H1 (cell line): ENCODE measurements around the gene SLC35B2. TPM values are rescaled to one million over a fixed set of nuclear protein-coding genes. Genes with fewer than 3 reads are reported as not detected.

Experiments used
- CEBPB ChIP-seq: IDR thresholded peaks from 2 replicates; pipeline ENCODE4 v1.6.1; 2012; ENCODE audit warnings: low read depth, low read length
- polyA plus RNA-seq, 7 experiments: library from polyadenylated mRNA; depleted of rRNA in 3 of 7; stranded (reverse) in 5 of 7; unstranded in 2 of 7; fragments of >200 nt in 5 of 7; fragments of 200-250 nt in 2 of 7; gene quantifications; 1 replicate in 5 of 7; 2 replicates in 1 of 7; 4 replicates in 1 of 7; pipeline versions ENCODE4 v1.2.1 to v1.2.3, GENCODE V29; 2011 to 2013; ENCODE audit warnings: missing spikeins in 2 of 7, mixed read lengths in 2 of 7
- total RNA-seq: library from RNA; stranded (reverse); fragmentation: NEBNext Ultra II Directional; extraction: Animal tissue kit (Norgen Biotek cat#: 25700); gene quantifications from 2 replicates; pipeline ENCODE4 v1.2.1, GENCODE V29; 2021

SLC35B2 gene
- total and polyA plus RNA-seq, 2 of the 8 experiments (the other 6 are each of a cell fraction or from before 2014, with no cell fraction given): 29.5 to 65.0 TPM

DNA sequence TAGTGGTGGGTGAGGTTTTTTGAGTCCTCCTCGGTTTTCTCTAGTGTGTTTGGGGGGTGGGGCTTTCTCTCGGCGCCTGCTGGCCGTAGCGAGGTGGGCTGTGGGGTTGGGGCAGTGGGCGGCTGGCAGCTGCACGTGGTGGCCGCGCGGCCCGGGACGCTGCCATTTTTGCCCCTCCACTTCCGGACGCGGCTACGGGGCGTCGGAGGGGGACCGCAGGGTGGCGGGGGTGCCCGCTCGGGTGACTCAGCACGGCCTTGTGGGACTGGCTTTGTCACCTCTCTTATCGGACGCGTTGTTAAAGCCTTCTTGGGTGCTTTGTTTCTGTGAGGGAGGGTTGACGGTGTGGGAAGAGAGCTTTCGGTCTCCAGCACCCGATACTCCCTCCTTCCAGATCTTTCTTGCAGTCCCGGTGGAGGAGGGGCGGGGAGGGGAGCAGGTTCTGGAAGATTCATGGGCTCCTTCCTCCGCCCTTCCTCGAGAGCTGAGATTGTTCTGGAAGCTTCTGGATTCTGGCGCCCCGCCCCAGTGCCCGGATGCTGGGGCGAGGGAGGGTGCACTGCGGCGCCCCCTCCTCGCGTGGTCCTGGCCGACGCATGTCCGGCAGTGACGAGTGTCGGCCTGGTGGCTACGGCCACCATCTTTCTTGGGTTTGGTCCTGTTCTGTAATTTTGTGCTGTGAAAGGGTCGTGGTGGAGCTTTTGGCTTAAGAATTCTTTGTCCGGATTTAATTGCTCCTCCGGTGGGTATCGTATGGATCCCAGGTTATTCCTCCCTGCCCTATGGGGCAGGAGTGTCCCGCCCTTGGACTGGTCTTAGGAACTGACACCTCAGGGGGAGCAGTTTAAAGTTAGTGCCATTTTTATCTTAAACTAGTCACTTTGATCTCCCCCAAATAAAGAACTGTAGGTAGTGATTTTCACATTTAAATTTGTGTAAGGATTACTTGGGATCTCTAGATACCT lies 9.7 kb downstream of the SLC35B2 start (continued):
- no peak for TF ChIP-seq CEBPB
